Neutrophil (primary cell): ENCODE results near the gene HOXD1.
A peak's percentile ranks its signal among the peaks of the same experiment; 100 is the strongest.

Source experiments
- H3K27ac ChIP-seq: fragments of 200-600 bp; sonication (generic); 2 replicates; pipeline ENCODE4 v1.5.1; 2016; ENCODE audit warnings: mild to moderate bottlenecking, moderate library complexity
- H3K27me3 ChIP-seq: fragments of 200-600 bp; sonication (generic); 2 replicates; pipeline ENCODE4 v1.6.0; 2016; ENCODE audit warnings: mild to moderate bottlenecking
- H3K36me3 ChIP-seq: fragments of 200-600 bp; sonication (generic); 2 replicates; pipeline ENCODE4 v1.5.1; 2017
- H3K4me1 ChIP-seq, 2 experiments: fragments of 200-600 bp in 1 of 2; sonication (generic) in 1 of 2; 1 replicate in 1 of 2; 2 replicates in 1 of 2; pipeline versions ENCODE4 v1.5.1 to v1.6.1; 2013 to 2016; ENCODE audit warnings: low read depth in 1 of 2, low read length in 1 of 2, mild to moderate bottlenecking in 1 of 2, moderate library complexity in 1 of 2; ENCODE audit not compliant: control insufficient read depth in 1 of 2, insufficient read depth in 1 of 2
- H3K4me3 ChIP-seq, 2 experiments: fragments of 200-600 bp in 1 of 2; sonication (generic) in 1 of 2; 1 replicate in 1 of 2; 2 replicates in 1 of 2; pipeline ENCODE4 v1.5.1; 2013 to 2016; ENCODE audit warnings: low read depth in 1 of 2, low read length in 1 of 2, mild to moderate bottlenecking in 1 of 2, moderate library complexity in 1 of 2
- H3K9me3 ChIP-seq: fragments of 200-600 bp; sonication (generic); 2 replicates; pipeline ENCODE4 v1.5.1; 2016
- CTCF ChIP-seq: fragments of 200-600 bp; sonication (generic); IDR thresholded peaks from 2 replicates; pipeline ENCODE4 v1.5.1; 2016; ENCODE audit warnings: antibody characterized with exemption

The HOXD1 gene

GRCh38 chr2:176189681-176190641 is 1.5 kb downstream of the HOXD1 start:
- H3K9me3 ChIP-seq = no peaks in the 10 kb centered on the region
- no peak overlapping the region for H3K27ac ChIP-seq
- peak overlapping the region in 1 of 2 experiments; percentile 54 for H3K4me3 ChIP-seq
- no peak for TF ChIP-seq CTCF
- peaks cover 100% of the 10 kb centered on the region for H3K27me3 ChIP-seq
- no peaks in the 10 kb centered on the region for H3K36me3 ChIP-seq
- peaks cover 24 to 28% of the 10 kb centered on the region in 2 experiments for H3K4me1 ChIP-seq

- no peak for TF ChIP-seq CTCF
- peaks cover 99% of the 10 kb centered on the region for H3K27me3 ChIP-seq
These were observed 3.9 kb downstream of the HOXD1 start for GRCh38 chr2:176192351-176192750.

GRCh38 chr2:176193048-176193447 is 4.6 kb downstream of the HOXD1 start:
- Histone ChIP-seq H3K4me1 (peaks cover 16 to 17% of the 10 kb centered on the region in 2 experiments), H3K27ac (no peak overlapping the region), H3K4me3 (no peak overlapping the region), H3K27me3 (peaks cover 99% of the 10 kb centered on the region), H3K9me3 (no peaks in the 10 kb centered on the region), H3K36me3 (no peaks in the 10 kb centered on the region)
- TF ChIP-seq CTCF = no peak

More at GRCh38 chr2:176192351-176192750, 3.9 kb downstream of the HOXD1 start:
- Histone ChIP-seq H3K4me1 (peaks cover 23 to 24% of the 10 kb centered on the region in 2 experiments), H3K4me3 (no peak overlapping the region), H3K36me3 (no peaks in the 10 kb centered on the region), H3K27ac (no peak overlapping the region), H3K9me3 (no peaks in the 10 kb centered on the region)

- Histone ChIP-seq H3K4me1 (no peaks in the 10 kb centered on the region), H3K36me3 (no peaks in the 10 kb centered on the region), H3K4me3 (no peak overlapping the region), H3K27ac (no peak overlapping the region), H3K9me3 (no peaks in the 10 kb centered on the region), H3K27me3 (peaks cover 97% of the 10 kb centered on the region)
- TF ChIP-seq CTCF = no peak
These were observed 11.4 kb downstream of the HOXD1 start for GRCh38 chr2:176199902-176200301.

GRCh38 chr2:176200971-176201370 is 12.5 kb downstream of the HOXD1 start:
- Histone ChIP-seq H3K4me1 (no peaks in the 10 kb centered on the region), H3K27me3 (peaks cover 98% of the 10 kb centered on the region), H3K4me3 (no peak overlapping the region), H3K36me3 (no peaks in the 10 kb centered on the region), H3K27ac (no peak overlapping the region), H3K9me3 (no peaks in the 10 kb centered on the region)
- no peak for TF ChIP-seq CTCF
